Measurements from ENCODE around the gene FREM2. TPM values are rescaled to one million over a fixed set of nuclear protein-coding genes. Genes with fewer than 3 reads are reported as not detected.

Gene FREM2
- total and polyA plus RNA-seq, 2 experiments from 2014 or later: 2.4 to 29.8 TPM

GRCh38 chr13:38804061-38804460 is 117.2 kb downstream of the FREM2 start (continued):
- TF ChIP-seq, protein P1, sequence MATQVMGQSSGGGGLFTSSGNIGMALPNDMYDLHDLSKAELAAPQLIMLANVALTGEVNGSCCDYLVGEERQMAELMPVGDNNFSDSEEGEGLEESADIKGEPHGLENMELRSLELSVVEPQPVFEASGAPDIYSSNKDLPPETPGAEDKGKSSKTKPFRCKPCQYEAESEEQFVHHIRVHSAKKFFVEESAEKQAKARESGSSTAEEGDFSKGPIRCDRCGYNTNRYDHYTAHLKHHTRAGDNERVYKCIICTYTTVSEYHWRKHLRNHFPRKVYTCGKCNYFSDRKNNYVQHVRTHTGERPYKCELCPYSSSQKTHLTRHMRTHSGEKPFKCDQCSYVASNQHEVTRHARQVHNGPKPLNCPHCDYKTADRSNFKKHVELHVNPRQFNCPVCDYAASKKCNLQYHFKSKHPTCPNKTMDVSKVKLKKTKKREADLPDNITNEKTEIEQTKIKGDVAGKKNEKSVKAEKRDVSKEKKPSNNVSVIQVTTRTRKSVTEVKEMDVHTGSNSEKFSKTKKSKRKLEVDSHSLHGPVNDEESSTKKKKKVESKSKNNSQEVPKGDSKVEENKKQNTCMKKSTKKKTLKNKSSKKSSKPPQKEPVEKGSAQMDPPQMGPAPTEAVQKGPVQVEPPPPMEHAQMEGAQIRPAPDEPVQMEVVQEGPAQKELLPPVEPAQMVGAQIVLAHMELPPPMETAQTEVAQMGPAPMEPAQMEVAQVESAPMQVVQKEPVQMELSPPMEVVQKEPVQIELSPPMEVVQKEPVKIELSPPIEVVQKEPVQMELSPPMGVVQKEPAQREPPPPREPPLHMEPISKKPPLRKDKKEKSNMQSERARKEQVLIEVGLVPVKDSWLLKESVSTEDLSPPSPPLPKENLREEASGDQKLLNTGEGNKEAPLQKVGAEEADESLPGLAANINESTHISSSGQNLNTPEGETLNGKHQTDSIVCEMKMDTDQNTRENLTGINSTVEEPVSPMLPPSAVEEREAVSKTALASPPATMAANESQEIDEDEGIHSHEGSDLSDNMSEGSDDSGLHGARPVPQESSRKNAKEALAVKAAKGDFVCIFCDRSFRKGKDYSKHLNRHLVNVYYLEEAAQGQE (IDR thresholded peaks at IDR 0.05; ENCODE audit: unreplicated experiment): no peak
- TF ChIP-seq ZNF331 (CRISPR knock-in tag; IDR thresholded peaks at IDR 0.05; ENCODE audit: low read depth): no peak
- no peak for TF ChIP-seq STAT1 (IDR thresholded peaks at IDR 0.05; ENCODE audit: unreplicated experiment)
- TF ChIP-seq, protein P2, sequence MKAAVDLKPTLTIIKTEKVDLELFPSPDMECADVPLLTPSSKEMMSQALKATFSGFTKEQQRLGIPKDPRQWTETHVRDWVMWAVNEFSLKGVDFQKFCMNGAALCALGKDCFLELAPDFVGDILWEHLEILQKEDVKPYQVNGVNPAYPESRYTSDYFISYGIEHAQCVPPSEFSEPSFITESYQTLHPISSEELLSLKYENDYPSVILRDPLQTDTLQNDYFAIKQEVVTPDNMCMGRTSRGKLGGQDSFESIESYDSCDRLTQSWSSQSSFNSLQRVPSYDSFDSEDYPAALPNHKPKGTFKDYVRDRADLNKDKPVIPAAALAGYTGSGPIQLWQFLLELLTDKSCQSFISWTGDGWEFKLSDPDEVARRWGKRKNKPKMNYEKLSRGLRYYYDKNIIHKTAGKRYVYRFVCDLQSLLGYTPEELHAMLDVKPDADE (IDR thresholded peaks at IDR 0.05): no peak

DNA sequence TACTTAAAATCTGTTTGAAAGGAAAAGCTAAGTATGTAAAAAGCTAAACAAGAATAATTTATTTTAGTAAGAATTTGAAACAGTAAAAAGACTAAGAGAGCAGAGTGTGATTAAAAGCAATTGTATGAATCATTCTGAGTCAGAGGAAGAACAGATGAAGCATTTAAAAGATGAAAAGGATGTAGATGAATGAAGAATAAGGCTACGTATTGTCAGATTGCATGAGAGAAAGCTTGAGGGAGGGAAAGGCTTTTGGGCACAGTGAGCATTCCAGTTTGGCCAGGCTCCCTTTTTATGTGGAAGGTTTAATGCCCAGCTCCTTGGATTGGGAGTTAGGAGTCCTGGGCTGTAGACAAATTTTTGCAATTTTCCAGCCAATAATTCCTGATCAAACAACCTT is 117.7 kb downstream of the FREM2 start:
- Mint-ChIP-seq H3K27ac (peak overlapping the region; percentile 57; the same call in 1 of the 2 replicates), H3K27me3 (ENCODE audit: insufficient read depth, low read depth, poor library complexity) (no peaks in the 10 kb centered on the region), H3K4me3 (no peak overlapping the region), H3K4me1 (peaks cover 40% of the 10 kb centered on the region), H3K36me3 (ENCODE audit: low read depth) (peaks cover 26% of the 10 kb centered on the region), H3K9me3 (peaks cover 22% of the 10 kb centered on the region)
- Histone ChIP-seq H3F3A (replicated peaks; ENCODE audit: low read depth) (no peaks in the 10 kb centered on the region), H3K4me3 (no peak overlapping the region), H3K79me2 (replicated peaks; ENCODE audit: insufficient read depth) (no peaks in the 10 kb centered on the region), H3K27me3 (ENCODE audit: insufficient read depth) (no peaks in the 10 kb centered on the region), H3K27ac (ENCODE audit: low read depth) (no peak overlapping the region; the same call in 1 of the 2 replicates), H2AFZ (no peak overlapping the region), H3K9me2 (ENCODE audit: insufficient read depth) (no peaks in the 10 kb centered on the region), H3K4me2 (0 out of 2 replicates have a peak overlapping the region, but pooled peaks have one; percentile 48), H3K4me1 (ENCODE audit: insufficient read depth) (peaks cover 25% of the 10 kb centered on the region), H3K36me3 (ENCODE audit: insufficient read depth) (no peaks in the 10 kb centered on the region), H4K20me1 (replicated peaks; ENCODE audit: insufficient read depth) (no peaks in the 10 kb centered on the region)
- ATAC-seq: no peak; the same call in 1 of the 3 replicates
- DNase-seq (ENCODE audit: low spot score): peak; percentile 16
- TF ChIP-seq POLR2AphosphoS5 (IDR thresholded peaks at IDR 0.05; ENCODE audit: low read depth) (no peak), ZNF462 (CRISPR knock-in tag; IDR thresholded peaks at IDR 0.05) (no peak), JUNB (IDR thresholded peaks at IDR 0.05; ENCODE audit: unreplicated experiment) (no peak), EZH2 (IDR thresholded peaks at IDR 0.05; ENCODE audit: low read depth, unreplicated experiment) (no peak)
- TF ChIP-seq, protein P2 (IDR thresholded peaks at IDR 0.05): no peak
- TF ChIP-seq, protein P1 (IDR thresholded peaks at IDR 0.05; ENCODE audit: unreplicated experiment): no peak

Data from GM23338 (cell line).